ENCODE results near the gene HOMER1. TPM values are rescaled to one million over a fixed set of nuclear protein-coding genes. Genes with fewer than 3 reads are reported as not detected.

The HOMER1 gene
- total and polyA plus RNA-seq, 2 donors, result 2.0 to 13.5 TPM

- Histone ChIP-seq H3K36me3 (ENCODE audit: control insufficient read depth in 2 of 2, insufficient read depth in 2 of 2, low read length in 1 of 2) (no peaks in the 10 kb centered on the region), H3K4me3 (ENCODE audit: low read length in 2 of 2) (no peak overlapping the region), H3K27me3 (ENCODE audit: control insufficient read depth in 2 of 2, insufficient read depth in 1 of 2, low read length in 1 of 2) (no peaks in the 10 kb centered on the region), H3K9me3 (ENCODE audit: control insufficient read depth in 2 of 2, insufficient read depth in 1 of 2, low read length in 1 of 2) (no peaks in the 10 kb centered on the region), H3K27ac (ENCODE audit: low read depth in 1 of 2, low read length in 1 of 2) (no peak overlapping the region), H3K4me1 (ENCODE audit: control insufficient read depth in 2 of 2, insufficient read depth in 2 of 2, low read length in 2 of 2) (no peaks in the 10 kb centered on the region)
- no peak for DNase-seq (ENCODE audit: low read depth in 6 of 9, low spot score in 9 of 9)
- WGBS, result 92% methylated on average over 3 of the region's 3 CpGs
These were observed 33.5 kb upstream of the HOMER1 start for GRCh38 chr5:79547429-79547822.

- Histone ChIP-seq H3K9me3 (ENCODE audit: control insufficient read depth in 2 of 2, insufficient read depth in 1 of 2, low read length in 1 of 2) (no peaks in the 10 kb centered on the region), H3K4me3 (ENCODE audit: low read length in 2 of 2) (no peak overlapping the region), H3K36me3 (ENCODE audit: control insufficient read depth in 2 of 2, insufficient read depth in 2 of 2, low read length in 1 of 2) (no peaks in the 10 kb centered on the region), H3K27ac (ENCODE audit: low read depth in 1 of 2, low read length in 1 of 2) (no peak overlapping the region), H3K27me3 (ENCODE audit: control insufficient read depth in 2 of 2, insufficient read depth in 1 of 2, low read length in 1 of 2) (no peaks in the 10 kb centered on the region), H3K4me1 (ENCODE audit: control insufficient read depth in 2 of 2, insufficient read depth in 2 of 2, low read length in 2 of 2) (no peaks in the 10 kb centered on the region)
- 96% methylated on average over 7 of the region's 7 CpGs for WGBS
- DNase-seq (ENCODE audit: low read depth in 6 of 9, low spot score in 9 of 9), result no peak
These were observed 33.0 kb upstream of the HOMER1 start for GRCh38 chr5:79546782-79547428.

- Histone ChIP-seq H3K27ac (ENCODE audit: low read depth in 1 of 2, low read length in 1 of 2) (no peak overlapping the region), H3K36me3 (ENCODE audit: control insufficient read depth in 2 of 2, insufficient read depth in 2 of 2, low read length in 1 of 2) (no peaks in the 10 kb centered on the region), H3K4me1 (ENCODE audit: control insufficient read depth in 2 of 2, insufficient read depth in 2 of 2, low read length in 2 of 2) (no peaks in the 10 kb centered on the region), H3K4me3 (ENCODE audit: low read length in 2 of 2) (no peak overlapping the region), H3K27me3 (ENCODE audit: control insufficient read depth in 2 of 2, insufficient read depth in 1 of 2, low read length in 1 of 2) (no peaks in the 10 kb centered on the region), H3K9me3 (ENCODE audit: control insufficient read depth in 2 of 2, insufficient read depth in 1 of 2, low read length in 1 of 2) (no peaks in the 10 kb centered on the region)
- no peak for DNase-seq (ENCODE audit: low read depth in 6 of 9, low spot score in 9 of 9)
- 95% methylated on average over 5 of the region's 5 CpGs for WGBS
These were observed 30.2 kb upstream of the HOMER1 start for GRCh38 chr5:79544131-79544530.

GRCh38 chr5:79540939-79541338 is 27.0 kb upstream of the HOMER1 start:
- DNase-seq (ENCODE audit: low read depth in 6 of 9, low spot score in 9 of 9), result no peak
- Histone ChIP-seq H3K9me3 (ENCODE audit: control insufficient read depth in 2 of 2, insufficient read depth in 1 of 2, low read length in 1 of 2) (no peaks in the 10 kb centered on the region), H3K36me3 (ENCODE audit: control insufficient read depth in 2 of 2, insufficient read depth in 2 of 2, low read length in 1 of 2) (no peaks in the 10 kb centered on the region), H3K4me1 (ENCODE audit: control insufficient read depth in 2 of 2, insufficient read depth in 2 of 2, low read length in 2 of 2) (no peaks in the 10 kb centered on the region), H3K4me3 (ENCODE audit: low read length in 2 of 2) (no peak overlapping the region), H3K27ac (ENCODE audit: low read depth in 1 of 2, low read length in 1 of 2) (no peak overlapping the region), H3K27me3 (ENCODE audit: control insufficient read depth in 2 of 2, insufficient read depth in 1 of 2, low read length in 1 of 2) (no peaks in the 10 kb centered on the region)
- 96% methylated on average over 6 of the region's 6 CpGs for WGBS

GRCh38 chr5:79536193-79536906 is 22.4 kb upstream of the HOMER1 start:
- WGBS, result 94% methylated on average over 3 of the region's 3 CpGs
- Histone ChIP-seq H3K27me3 (ENCODE audit: control insufficient read depth in 2 of 2, insufficient read depth in 1 of 2, low read length in 1 of 2) (no peaks in the 10 kb centered on the region), H3K4me3 (ENCODE audit: low read length in 2 of 2) (no peak overlapping the region), H3K36me3 (ENCODE audit: control insufficient read depth in 2 of 2, insufficient read depth in 2 of 2, low read length in 1 of 2) (no peaks in the 10 kb centered on the region), H3K4me1 (ENCODE audit: control insufficient read depth in 2 of 2, insufficient read depth in 2 of 2, low read length in 2 of 2) (no peaks in the 10 kb centered on the region), H3K27ac (ENCODE audit: low read depth in 1 of 2, low read length in 1 of 2) (no peak overlapping the region), H3K9me3 (ENCODE audit: control insufficient read depth in 2 of 2, insufficient read depth in 1 of 2, low read length in 1 of 2) (no peaks in the 10 kb centered on the region)
- DNase-seq (ENCODE audit: low read depth in 6 of 9, low spot score in 9 of 9), result no peak

- DNase-seq (ENCODE audit: low read depth in 6 of 9, low spot score in 9 of 9), result no peak
- 97% methylated on average over 4 of the region's 4 CpGs for WGBS
- Histone ChIP-seq H3K27ac (ENCODE audit: low read depth in 1 of 2, low read length in 1 of 2) (no peak overlapping the region), H3K4me3 (ENCODE audit: low read length in 2 of 2) (no peak overlapping the region), H3K4me1 (ENCODE audit: control insufficient read depth in 2 of 2, insufficient read depth in 2 of 2, low read length in 2 of 2) (no peaks in the 10 kb centered on the region), H3K9me3 (ENCODE audit: control insufficient read depth in 2 of 2, insufficient read depth in 1 of 2, low read length in 1 of 2) (no peaks in the 10 kb centered on the region), H3K27me3 (ENCODE audit: control insufficient read depth in 2 of 2, insufficient read depth in 1 of 2, low read length in 1 of 2) (no peaks in the 10 kb centered on the region), H3K36me3 (ENCODE audit: control insufficient read depth in 2 of 2, insufficient read depth in 2 of 2, low read length in 1 of 2) (no peaks in the 10 kb centered on the region)
These were observed 21.7 kb upstream of the HOMER1 start for GRCh38 chr5:79535477-79536192.

- Histone ChIP-seq H3K4me3 (ENCODE audit: low read length in 2 of 2) (no peak overlapping the region), H3K27me3 (ENCODE audit: control insufficient read depth in 2 of 2, insufficient read depth in 1 of 2, low read length in 1 of 2) (no peaks in the 10 kb centered on the region), H3K36me3 (ENCODE audit: control insufficient read depth in 2 of 2, insufficient read depth in 2 of 2, low read length in 1 of 2) (no peaks in the 10 kb centered on the region), H3K4me1 (ENCODE audit: control insufficient read depth in 2 of 2, insufficient read depth in 2 of 2, low read length in 2 of 2) (no peaks in the 10 kb centered on the region), H3K9me3 (ENCODE audit: control insufficient read depth in 2 of 2, insufficient read depth in 1 of 2, low read length in 1 of 2) (peaks cover 0 to 9% of the 10 kb centered on the region in 2 donors), H3K27ac (ENCODE audit: low read depth in 1 of 2, low read length in 1 of 2) (no peak overlapping the region)
- 85% methylated on average over 5 of the region's 5 CpGs for WGBS
- no peak for DNase-seq (ENCODE audit: low read depth in 6 of 9, low spot score in 9 of 9)
These were observed 15.2 kb upstream of the HOMER1 start for GRCh38 chr5:79529110-79529509.

- Histone ChIP-seq H3K4me1 (ENCODE audit: control insufficient read depth in 2 of 2, insufficient read depth in 2 of 2, low read length in 2 of 2) (no peaks in the 10 kb centered on the region), H3K4me3 (ENCODE audit: low read length in 2 of 2) (no peak overlapping the region), H3K9me3 (ENCODE audit: control insufficient read depth in 2 of 2, insufficient read depth in 1 of 2, low read length in 1 of 2) (peaks cover 0 to 9% of the 10 kb centered on the region in 2 donors), H3K27ac (ENCODE audit: low read depth in 1 of 2, low read length in 1 of 2) (no peak overlapping the region), H3K36me3 (ENCODE audit: control insufficient read depth in 2 of 2, insufficient read depth in 2 of 2, low read length in 1 of 2) (no peaks in the 10 kb centered on the region), H3K27me3 (ENCODE audit: control insufficient read depth in 2 of 2, insufficient read depth in 1 of 2, low read length in 1 of 2) (no peaks in the 10 kb centered on the region)
- WGBS, result 94% methylated on average over 1 of the region's 1 CpG
- no peak for DNase-seq (ENCODE audit: low read depth in 6 of 9, low spot score in 9 of 9)
These were observed 13.5 kb upstream of the HOMER1 start for GRCh38 chr5:79527431-79527830.

GRCh38 chr5:79526928-79527327 is 13.0 kb upstream of the HOMER1 start:
- Histone ChIP-seq H3K4me1 (ENCODE audit: control insufficient read depth in 2 of 2, insufficient read depth in 2 of 2, low read length in 2 of 2) (no peaks in the 10 kb centered on the region), H3K4me3 (ENCODE audit: low read length in 2 of 2) (no peak overlapping the region), H3K27me3 (ENCODE audit: control insufficient read depth in 2 of 2, insufficient read depth in 1 of 2, low read length in 1 of 2) (no peaks in the 10 kb centered on the region), H3K9me3 (ENCODE audit: control insufficient read depth in 2 of 2, insufficient read depth in 1 of 2, low read length in 1 of 2) (peaks cover 0 to 9% of the 10 kb centered on the region in 2 donors), H3K36me3 (ENCODE audit: control insufficient read depth in 2 of 2, insufficient read depth in 2 of 2, low read length in 1 of 2) (no peaks in the 10 kb centered on the region), H3K27ac (ENCODE audit: low read depth in 1 of 2, low read length in 1 of 2) (no peak overlapping the region)
- no peak for DNase-seq (ENCODE audit: low read depth in 6 of 9, low spot score in 9 of 9)
- 96% methylated on average over 5 of the region's 5 CpGs for WGBS

Measured in thymus (tissue), 11 donors.